Ishikawa (cell line): ENCODE results near the gene TCFL5.

Experiments
- CEBPB ChIP-seq: IDR thresholded peaks from 2 replicates; pipeline ENCODE4 v1.6.1; 2012
- CREB1 ChIP-seq: IDR thresholded peaks from 2 replicates; pipeline ENCODE4 v1.6.1; 2012; ENCODE audit warnings: low read depth
- EGR1 ChIP-seq: IDR thresholded peaks from 2 replicates; pipeline ENCODE4 v1.6.1; 2012
- EP300 ChIP-seq: IDR thresholded peaks from 2 replicates; pipeline ENCODE4 v1.6.1; 2012; ENCODE audit warnings: borderline replicate concordance
- FOXM1 ChIP-seq: IDR thresholded peaks from 2 replicates; pipeline ENCODE4 v1.6.1; 2012; ENCODE audit warnings: low read depth, borderline replicate concordance
- MAX ChIP-seq: IDR thresholded peaks from 2 replicates; pipeline ENCODE4 v1.6.1; 2012
- NFIC ChIP-seq: IDR thresholded peaks from 2 replicates; pipeline ENCODE4 v1.6.1; 2012
- RAD21 ChIP-seq: IDR thresholded peaks from 2 replicates; pipeline ENCODE4 v1.6.1; 2012; ENCODE audit warnings: low read depth
- REST ChIP-seq: IDR thresholded peaks from 2 replicates; pipeline ENCODE4 v1.6.1; 2012; ENCODE audit warnings: low read depth, mild to moderate bottlenecking
- TAF1 ChIP-seq: IDR thresholded peaks from 2 replicates; pipeline ENCODE4 v1.6.1; 2012; ENCODE audit warnings: low read depth, mild to moderate bottlenecking
- TCF12 ChIP-seq: IDR thresholded peaks from 2 replicates; pipeline ENCODE4 v1.6.1; 2012; ENCODE audit warnings: low read depth
- TEAD4 ChIP-seq: IDR thresholded peaks from 2 replicates; pipeline ENCODE4 v1.6.1; 2012
- USF1 ChIP-seq: IDR thresholded peaks from 2 replicates; pipeline ENCODE4 v1.6.1; 2012
- YY1 ChIP-seq: IDR thresholded peaks from 2 replicates; pipeline ENCODE4 v1.6.1; 2012; ENCODE audit warnings: low read depth
- ZBTB7A ChIP-seq: IDR thresholded peaks from 2 replicates; pipeline ENCODE4 v1.6.1; 2012; ENCODE audit warnings: low read depth

TCFL5 gene

GRCh38 chr20:62802026-62802712, 59.5 kb downstream of the TCFL5 start:
- TF ChIP-seq ZBTB7A = no peak
- no peak for TF ChIP-seq MAX
- no peak for TF ChIP-seq NFIC
- no peak for TF ChIP-seq EP300
- no peak for TF ChIP-seq TAF1
- TF ChIP-seq TEAD4 = no peak
- no peak for TF ChIP-seq FOXM1
- TF ChIP-seq RAD21 = no peak
- no peak for TF ChIP-seq REST
- no peak for TF ChIP-seq USF1
- no peak for TF ChIP-seq YY1
- TF ChIP-seq CEBPB = no peak
- TF ChIP-seq TCF12 = no peak
- no peak for TF ChIP-seq EGR1

- TF ChIP-seq EGR1 (no peak), CEBPB (no peak), NFIC (no peak), CREB1 (no peak), YY1 (no peak), RAD21 (no peak), MAX (no peak), ZBTB7A (no peak), REST (no peak)
Measured at GRCh38 chr20:62801284-62802010, 60.2 kb downstream of the TCFL5 start.

GRCh38 chr20:62800314-62801259, 61.0 kb downstream of the TCFL5 start:
- TF ChIP-seq TAF1 (no peak), REST (no peak), EP300 (no peak), TCF12 (no peak), USF1 (no peak), NFIC (no peak), ZBTB7A (no peak), EGR1 (no peak), TEAD4 (no peak), CEBPB (no peak), YY1 (no peak), MAX (no peak), CREB1 (no peak), FOXM1 (no peak), RAD21 (no peak)
